HG02943 (cell line): ENCODE data around the gene CUL7.
"Not testable (repeated sequence)": the region's sequence is repeated elsewhere in the genome, so short reads cannot be mapped to it uniquely, and the experiment has no call there.

Source experiments
- ATAC-seq: cut with Tn5 transposase; IDR thresholded peaks from one replicate; pipeline ENCODE4 v1.9.1; 2021; ENCODE audit warnings: mild to moderate bottlenecking, low read depth, moderate library complexity; ENCODE audit not compliant: unreplicated experiment

CUL7 gene

GRCh38 chr6:43020052-43020705 is 33.5 kb downstream of the CUL7 start:
- no peak for ATAC-seq

DNA sequence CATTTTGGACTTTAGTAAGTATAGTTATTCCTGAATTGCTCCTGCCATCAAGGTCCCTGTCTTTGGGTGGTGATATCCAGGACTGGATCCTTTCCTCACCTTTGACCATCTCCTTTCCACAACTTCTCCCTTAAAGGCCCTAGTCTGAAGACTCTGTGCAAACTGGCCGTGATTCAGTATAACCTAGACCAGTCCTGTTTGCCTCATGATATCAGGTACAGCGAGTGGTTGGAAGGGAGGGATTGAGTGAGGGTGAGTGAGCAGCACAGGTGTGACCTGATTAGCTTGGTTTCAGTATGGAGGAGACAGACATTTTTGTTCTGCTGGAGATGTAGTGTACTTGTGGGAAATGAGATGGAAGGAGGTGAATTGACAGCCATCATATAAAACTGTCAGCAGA is 34.5 kb downstream of the CUL7 start:
- ATAC-seq = no peak

DNA sequence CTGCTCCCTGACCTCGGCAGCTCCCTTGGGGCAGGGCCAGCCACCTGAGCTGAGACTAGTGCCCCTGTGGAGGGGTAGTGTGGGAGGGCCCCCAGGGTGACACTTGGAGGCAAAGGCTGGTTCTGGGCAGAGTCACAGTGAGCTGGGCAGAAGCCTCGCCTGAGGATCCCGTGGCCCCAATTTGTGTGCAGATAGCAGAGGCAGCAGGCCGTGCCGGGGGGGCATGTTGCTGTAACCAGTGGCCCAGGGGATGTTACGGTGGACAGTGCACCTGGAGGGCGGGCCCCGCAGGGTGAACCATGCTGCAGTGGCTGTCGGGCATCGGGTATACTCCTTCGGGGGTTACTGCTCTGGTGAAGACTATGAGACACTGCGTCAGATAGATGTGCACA is 36.7 kb downstream of the CUL7 start:
- no peak for ATAC-seq

GRCh38 chr6:43016176-43016942 is 37.3 kb downstream of the CUL7 start:
- ATAC-seq = no peak

DNA sequence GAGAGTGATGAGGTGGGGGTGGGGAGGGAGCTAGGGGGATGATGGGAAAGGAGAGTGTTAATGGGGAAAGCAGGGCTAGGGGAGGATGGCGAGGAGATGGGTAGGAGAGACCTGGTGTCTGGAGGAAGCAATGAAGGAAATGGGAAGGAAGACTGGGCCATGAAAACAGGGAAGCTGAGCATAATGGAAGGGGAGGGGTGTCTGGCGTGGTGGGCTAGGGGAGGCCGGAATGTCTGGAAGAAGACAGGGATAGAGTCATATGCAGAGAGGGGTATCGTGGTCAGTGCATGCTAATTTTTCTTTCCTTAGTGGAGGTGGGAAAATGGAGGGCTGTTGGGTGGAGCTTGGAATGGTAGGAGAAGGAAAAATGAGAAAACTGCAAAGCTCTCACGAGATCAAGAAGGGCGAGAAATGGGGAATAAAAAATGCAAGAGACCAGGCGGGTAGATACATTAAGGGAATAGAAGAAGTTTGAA is 39.2 kb downstream of the CUL7 start:
- ATAC-seq = no peak

DNA sequence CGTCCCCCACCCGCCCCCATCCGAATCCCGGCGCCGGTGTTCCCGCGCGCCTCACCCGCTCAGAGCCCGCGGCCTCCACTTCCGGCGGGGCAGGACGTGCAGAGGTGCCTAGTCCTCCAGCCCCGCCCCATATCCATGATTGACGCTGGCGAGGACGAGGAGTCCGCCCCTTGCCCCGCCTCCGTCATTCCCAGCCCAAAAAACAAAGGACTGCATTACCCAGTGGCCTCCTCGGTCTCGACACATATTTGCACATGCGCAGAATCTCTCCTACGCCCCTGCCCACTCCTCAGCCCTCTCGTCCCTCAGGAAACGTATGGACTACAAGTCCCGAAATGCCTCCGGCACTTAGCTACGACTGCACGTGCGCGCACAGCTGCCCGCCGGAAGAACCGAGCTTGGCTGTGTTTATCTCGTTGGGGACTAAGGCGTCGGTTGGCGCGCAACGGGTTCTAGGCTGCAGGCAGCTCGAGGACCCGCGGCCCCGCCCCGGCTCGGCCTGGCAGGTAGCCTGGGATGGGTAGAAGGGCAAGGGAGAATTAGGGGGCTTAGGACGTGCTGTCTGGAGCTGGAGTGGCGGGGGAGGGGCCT is 39.7 kb downstream of the CUL7 start, which contains the start of the genes KLHDC3 and MEA1:
KLHDC3 (plus strand) TSS at position 407 of the 591 bp plus-strand sequence. CDS start 2,944 bp downstream, outside the sequence.
MEA1 (minus strand) TSS at position 104 of the 591 bp plus-strand sequence. CDS start 133 bp downstream, outside the sequence.
- peak; percentile 93 for ATAC-seq

DNA sequence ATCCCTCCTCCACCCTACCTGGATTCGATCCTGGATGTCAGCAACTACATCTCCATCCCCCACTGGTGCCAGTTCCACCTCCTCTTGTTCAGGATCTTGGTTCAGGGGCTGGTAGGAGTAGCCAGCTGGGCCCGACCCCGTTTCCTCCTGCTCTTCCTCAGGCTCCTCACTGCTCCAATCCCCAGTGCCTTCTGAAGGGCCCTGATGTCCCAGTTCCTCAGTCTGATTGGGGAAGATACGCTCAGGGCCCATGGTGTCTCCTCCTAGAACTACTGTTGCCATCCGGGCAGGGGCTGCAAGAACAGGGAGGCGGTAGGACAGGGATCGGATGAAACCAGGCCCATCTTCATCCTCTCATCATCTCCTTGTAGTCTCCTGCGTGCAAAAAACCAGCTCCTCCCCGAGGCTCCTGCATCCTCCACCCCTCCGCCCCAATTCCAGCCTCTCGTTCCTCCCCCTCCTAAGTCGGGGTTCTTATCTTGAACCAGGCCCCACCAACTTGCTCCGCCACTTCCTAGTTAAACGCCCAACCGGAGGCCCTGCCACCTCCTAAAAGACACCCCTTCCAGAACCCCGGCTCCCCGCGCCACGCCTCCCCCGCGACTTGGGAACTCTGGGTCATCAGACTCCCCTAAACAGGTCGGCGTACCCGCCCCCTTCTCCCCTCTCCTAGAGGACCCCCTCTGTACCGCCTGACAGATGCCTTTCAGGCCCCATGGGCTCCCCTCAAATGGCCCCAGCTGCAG is 40.4 kb downstream of the CUL7 start:
- no peak for ATAC-seq

DNA sequence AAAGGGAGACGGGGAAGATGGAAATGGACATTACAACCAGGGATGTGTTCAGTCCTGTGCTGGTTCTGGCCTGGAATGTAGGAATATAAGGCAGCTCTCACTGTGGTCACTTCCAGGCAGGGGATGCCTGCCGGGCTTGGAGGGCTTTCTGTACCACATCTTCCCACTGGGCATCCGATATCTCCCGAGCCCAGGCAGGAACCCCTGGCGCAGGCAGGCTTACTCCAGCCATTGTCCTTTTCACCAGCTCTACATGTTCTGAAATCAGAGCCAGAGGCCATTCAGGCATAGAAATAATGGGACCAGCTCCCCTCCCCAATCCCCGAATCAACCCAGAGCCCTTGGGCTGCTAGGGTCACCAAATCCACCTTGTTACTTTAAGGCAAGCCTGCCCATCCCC is 41.3 kb downstream of the CUL7 start:
- no peak for ATAC-seq

DNA sequence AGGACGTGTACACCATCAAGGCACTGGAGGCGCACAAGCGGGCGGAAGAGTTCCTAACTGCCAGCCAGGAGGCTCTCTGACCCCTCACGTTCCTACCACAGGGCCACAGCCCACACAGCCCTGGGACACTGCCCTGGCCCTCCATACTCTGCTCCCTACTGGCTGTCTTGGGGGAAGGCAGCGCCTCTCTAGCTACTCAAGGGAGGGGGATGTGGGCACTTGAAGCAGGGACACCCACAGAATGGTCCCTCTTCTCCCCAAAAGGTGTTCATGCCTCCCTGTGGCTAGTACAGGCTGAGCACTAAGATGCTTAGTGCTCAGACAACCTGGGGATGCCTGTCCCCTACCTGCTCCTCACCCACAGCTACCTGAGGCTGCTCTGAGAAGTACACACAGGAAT is 42.4 kb downstream of the CUL7 start:
- no peak for ATAC-seq

- no peak for ATAC-seq
Observed at GRCh38 chr6:43009124-43009523, 44.5 kb downstream of the CUL7 start.

DNA sequence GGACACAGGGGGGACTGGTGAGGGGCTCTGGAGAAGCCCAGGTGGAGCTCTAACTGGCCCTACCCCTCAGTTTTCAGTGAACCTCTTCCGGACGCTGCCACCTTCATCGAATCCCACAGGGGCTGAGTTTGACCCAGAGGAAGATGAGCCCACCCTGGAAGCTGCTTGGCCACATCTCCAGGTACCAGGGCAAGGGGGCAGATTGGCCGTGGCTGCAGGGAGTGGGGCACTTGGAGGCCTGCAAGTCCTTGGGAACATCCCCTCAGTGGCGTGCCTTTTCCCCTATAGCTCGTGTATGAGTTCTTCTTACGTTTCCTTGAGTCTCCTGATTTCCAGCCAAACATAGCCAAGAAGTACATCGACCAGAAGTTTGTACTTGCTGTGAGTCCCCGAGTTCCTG is 46.5 kb downstream of the CUL7 start:
- no peak for ATAC-seq

DNA sequence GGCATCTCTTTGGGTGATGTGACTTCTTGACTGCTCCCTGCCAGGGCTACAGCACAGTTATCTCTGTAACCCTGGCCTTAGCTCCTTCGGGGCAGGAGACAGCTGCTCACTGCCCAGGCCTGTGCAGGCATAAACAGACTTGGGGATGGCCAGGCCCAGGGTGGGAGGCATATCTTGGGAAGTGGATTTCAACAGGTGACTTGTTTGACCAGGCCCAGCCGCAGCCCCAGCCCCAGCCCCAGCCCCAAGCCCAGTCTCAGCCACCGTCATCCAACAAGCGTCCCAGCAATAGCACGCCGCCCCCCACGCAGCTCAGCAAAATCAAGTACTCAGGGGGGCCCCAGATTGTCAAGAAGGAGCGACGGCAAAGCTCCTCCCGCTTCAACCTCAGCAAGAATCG is 47.4 kb downstream of the CUL7 start:
- ATAC-seq = no peak

GRCh38 chr6:43005844-43006243 is 47.8 kb downstream of the CUL7 start:
- ATAC-seq = no peak

DNA sequence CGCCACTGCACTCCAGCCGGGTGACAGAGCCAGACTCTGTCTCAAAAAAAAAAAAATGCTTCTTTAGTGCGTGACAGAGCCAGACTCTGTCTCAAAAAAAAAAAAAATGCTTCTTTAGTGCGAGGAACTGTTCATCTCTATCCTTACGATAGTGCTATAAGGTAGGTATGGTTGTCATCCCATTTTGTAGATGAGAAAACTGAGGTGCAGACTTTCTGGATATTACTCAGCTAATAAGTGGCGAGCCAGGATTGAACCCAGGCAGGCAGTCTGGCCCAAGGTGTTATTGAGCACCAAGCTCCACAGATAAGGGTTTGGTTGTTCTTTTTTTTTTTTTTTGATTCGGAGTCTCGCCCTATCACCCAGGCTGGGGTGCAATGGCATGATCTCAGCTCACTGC is 51.8 kb downstream of the CUL7 start:
- no peak for ATAC-seq

- not testable (repeated sequence) for ATAC-seq
Observed at GRCh38 chr6:42998205-42998604, 55.4 kb downstream of the CUL7 start.

- ATAC-seq = no peak
Observed at GRCh38 chr6:42996513-42996912, 57.1 kb downstream of the CUL7 start.

GRCh38 chr6:42993445-42993844 is 60.2 kb downstream of the CUL7 start:
- no peak for ATAC-seq

DNA sequence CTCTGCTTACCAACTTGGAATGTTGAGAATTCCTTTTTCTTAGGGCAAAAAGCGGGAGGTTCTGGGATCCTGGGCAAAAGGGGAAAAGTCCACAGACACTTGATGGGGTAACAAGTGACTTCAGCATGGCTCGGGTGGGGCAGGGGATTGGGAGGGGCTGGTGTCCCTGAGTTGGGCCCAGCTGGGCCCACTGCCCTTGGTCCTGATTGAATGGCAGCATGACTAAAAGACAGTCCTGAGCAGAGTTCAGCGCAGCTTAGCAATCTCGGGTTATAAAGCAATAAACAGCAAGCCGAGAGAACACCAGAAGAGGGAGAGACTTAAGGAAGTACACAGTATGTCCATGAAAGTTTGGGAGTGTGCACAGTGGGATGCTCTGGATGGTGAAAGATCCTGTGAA is 63.7 kb downstream of the CUL7 start:
- no peak for ATAC-seq

GRCh38 chr6:42988486-42989020 is 65.1 kb downstream of the CUL7 start:
- ATAC-seq = no peak
